Measurements from ENCODE around the gene ACTN2.
A peak's percentile ranks its signal among the peaks of the same experiment; 100 is the strongest.

Gene ACTN2

GRCh38 chr1:236724506-236724905 lies 38.2 kb downstream of the ACTN2 start:
- H2BK120ac ChIP-seq (ENCODE audit: low read depth, low read length), result no peak overlapping the region
- peaks cover 0 to 2% of the 10 kb centered on the region in 2 donors for H3K9me3 ChIP-seq (replicated peaks in 1 of 2; ENCODE audit: control insufficient read depth in 2 of 2, insufficient read depth in 1 of 2, low read depth in 1 of 2, low read length in 2 of 2)
- DNase-seq (ENCODE audit: low spot score), result no peak
- no peak overlapping the region for H3K4me2 ChIP-seq (ENCODE audit: insufficient read depth, low read length, poor library complexity, severe bottlenecking)
- no peak overlapping the region for H3K9ac ChIP-seq (ENCODE audit: low read depth, low read length, poor library complexity)
- no peak overlapping the region for H4K91ac ChIP-seq (ENCODE audit: low read depth, low read length, poor library complexity)
- no peak overlapping the region for H2AFZ ChIP-seq (ENCODE audit: low read length)
- no peak overlapping the region for H3K18ac ChIP-seq (ENCODE audit: low read length)
- no peak overlapping the region for H3K27ac ChIP-seq (replicated peaks; ENCODE audit: low read length)
- no peaks in the 10 kb centered on the region for H3K36me3 ChIP-seq (replicated peaks in 1 of 2; ENCODE audit: control insufficient read depth in 2 of 2, insufficient read depth in 2 of 2, low read length in 2 of 2)
- H2AK5ac ChIP-seq (ENCODE audit: low read depth, low read length), result no peak overlapping the region
- no peak overlapping the region for H3K14ac ChIP-seq (ENCODE audit: low read length)
- H3K4me3 ChIP-seq (ENCODE audit: low read length in 2 of 2), result no peak overlapping the region
- no peaks in the 10 kb centered on the region for H3K27me3 ChIP-seq (ENCODE audit: control insufficient read depth in 3 of 3, insufficient read depth in 3 of 3, low read depth in 1 of 3, low read length in 3 of 3)
- H2BK12ac ChIP-seq (ENCODE audit: low read length), result no peak overlapping the region
- H3K23ac ChIP-seq (ENCODE audit: low read depth, low read length, poor library complexity), result no peak overlapping the region
- no peak overlapping the region for H2BK15ac ChIP-seq (ENCODE audit: low read length)
- WGBS, 2 donors (ENCODE audit: extremely low coverage in 2 of 2, insufficient read length in 2 of 2, insufficient replicate concordance in 1 of 2), result no CpG with 5 or more reads among the region's 10 CpGs
- H3K4me1 ChIP-seq (ENCODE audit: control insufficient read depth in 2 of 2, insufficient read depth in 1 of 2, low read depth in 1 of 2, low read length in 2 of 2), result no peaks in the 10 kb centered on the region
- H3K4ac ChIP-seq (ENCODE audit: low read length), result no peak overlapping the region
- no peaks in the 10 kb centered on the region for H3K79me1 ChIP-seq (ENCODE audit: low read depth, low read length)
- no peak overlapping the region for H2BK5ac ChIP-seq (ENCODE audit: low read length)
- H4K8ac ChIP-seq (ENCODE audit: low read depth, low read length), result no peak overlapping the region

DNA sequence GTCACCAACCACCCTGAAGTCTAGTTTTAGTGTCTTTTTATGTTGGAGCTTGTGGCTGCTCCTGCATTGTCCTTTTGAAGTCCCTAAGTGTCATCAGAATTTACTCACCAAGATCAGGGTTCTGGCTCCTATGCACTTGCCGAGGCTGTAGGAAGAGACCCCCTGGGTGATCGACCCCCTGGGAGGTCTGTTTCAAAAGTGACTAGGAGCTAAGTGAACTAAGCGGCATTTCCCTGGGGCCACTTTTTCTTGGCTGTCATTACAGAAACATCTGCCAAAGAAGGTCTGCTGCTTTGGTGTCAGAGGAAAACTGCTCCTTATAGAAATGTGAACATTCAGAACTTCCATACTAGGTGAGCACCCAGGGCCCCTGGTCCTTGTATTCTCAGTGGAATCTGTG lies 39.4 kb downstream of the ACTN2 start:
- H3K23ac ChIP-seq (ENCODE audit: low read depth, low read length, poor library complexity), result no peak overlapping the region
- H3K4me3 ChIP-seq (ENCODE audit: low read length in 2 of 2), result no peak overlapping the region
- no peaks in the 10 kb centered on the region for H3K4me1 ChIP-seq (ENCODE audit: control insufficient read depth in 2 of 2, insufficient read depth in 1 of 2, low read depth in 1 of 2, low read length in 2 of 2)
- H3K18ac ChIP-seq (ENCODE audit: low read length), result no peak overlapping the region
- no peak overlapping the region for H2BK15ac ChIP-seq (ENCODE audit: low read length)
- H3K27ac ChIP-seq (replicated peaks; ENCODE audit: low read length), result no peak overlapping the region
- WGBS, 2 donors (ENCODE audit: extremely low coverage in 2 of 2, insufficient read length in 2 of 2, insufficient replicate concordance in 1 of 2), result no CpG with 5 or more reads among the region's 3 CpGs
- no peak overlapping the region for H2BK5ac ChIP-seq (ENCODE audit: low read length)
- DNase-seq (ENCODE audit: low spot score), result no peak
- no peak overlapping the region for H4K8ac ChIP-seq (ENCODE audit: low read depth, low read length)
- no peak overlapping the region for H3K4ac ChIP-seq (ENCODE audit: low read length)
- no peak overlapping the region for H4K91ac ChIP-seq (ENCODE audit: low read depth, low read length, poor library complexity)
- H3K27me3 ChIP-seq (ENCODE audit: control insufficient read depth in 3 of 3, insufficient read depth in 3 of 3, low read depth in 1 of 3, low read length in 3 of 3), result no peaks in the 10 kb centered on the region
- no peak overlapping the region for H2AFZ ChIP-seq (ENCODE audit: low read length)
- H3K14ac ChIP-seq (ENCODE audit: low read length), result no peak overlapping the region
- no peaks in the 10 kb centered on the region for H3K79me1 ChIP-seq (ENCODE audit: low read depth, low read length)
- no peak overlapping the region for H2BK12ac ChIP-seq (ENCODE audit: low read length)
- no peak overlapping the region for H2AK5ac ChIP-seq (ENCODE audit: low read depth, low read length)
- no peaks in the 10 kb centered on the region for H3K36me3 ChIP-seq (replicated peaks in 1 of 2; ENCODE audit: control insufficient read depth in 2 of 2, insufficient read depth in 2 of 2, low read length in 2 of 2)
- peaks cover 0 to 2% of the 10 kb centered on the region in 2 donors for H3K9me3 ChIP-seq (replicated peaks in 1 of 2; ENCODE audit: control insufficient read depth in 2 of 2, insufficient read depth in 1 of 2, low read depth in 1 of 2, low read length in 2 of 2)
- H2BK120ac ChIP-seq (ENCODE audit: low read depth, low read length), result no peak overlapping the region
- no peak overlapping the region for H3K4me2 ChIP-seq (ENCODE audit: insufficient read depth, low read length, poor library complexity, severe bottlenecking)
- no peak overlapping the region for H3K9ac ChIP-seq (ENCODE audit: low read depth, low read length, poor library complexity)

- no peak overlapping the region for H3K9ac ChIP-seq (ENCODE audit: low read depth, low read length, poor library complexity)
- DNase-seq (ENCODE audit: low spot score), result no peak
- H4K8ac ChIP-seq (ENCODE audit: low read depth, low read length), result peak overlapping the region; percentile 7
- H2AFZ ChIP-seq (ENCODE audit: low read length), result no peak overlapping the region
- H3K18ac ChIP-seq (ENCODE audit: low read length), result no peak overlapping the region
- no peak overlapping the region for H2BK5ac ChIP-seq (ENCODE audit: low read length)
- no peak overlapping the region for H4K91ac ChIP-seq (ENCODE audit: low read depth, low read length, poor library complexity)
- H3K14ac ChIP-seq (ENCODE audit: low read length), result peak overlapping the region; percentile 39
- H3K27ac ChIP-seq (replicated peaks; ENCODE audit: low read length), result no peak overlapping the region
- no CpG with 5 or more reads among the region's 11 CpGs for WGBS, 2 donors (ENCODE audit: extremely low coverage in 2 of 2, insufficient read length in 2 of 2, insufficient replicate concordance in 1 of 2)
- H3K79me1 ChIP-seq (ENCODE audit: low read depth, low read length), result no peaks in the 10 kb centered on the region
- H2AK5ac ChIP-seq (ENCODE audit: low read depth, low read length), result no peak overlapping the region
- no peaks in the 10 kb centered on the region for H3K27me3 ChIP-seq (ENCODE audit: control insufficient read depth in 3 of 3, insufficient read depth in 3 of 3, low read depth in 1 of 3, low read length in 3 of 3)
- H3K23ac ChIP-seq (ENCODE audit: low read depth, low read length, poor library complexity), result peak overlapping the region; percentile 3
- no peaks in the 10 kb centered on the region for H3K36me3 ChIP-seq (replicated peaks in 1 of 2; ENCODE audit: control insufficient read depth in 2 of 2, insufficient read depth in 2 of 2, low read length in 2 of 2)
- H2BK12ac ChIP-seq (ENCODE audit: low read length), result no peak overlapping the region
- peaks cover 0 to 2% of the 10 kb centered on the region in 2 donors for H3K9me3 ChIP-seq (replicated peaks in 1 of 2; ENCODE audit: control insufficient read depth in 2 of 2, insufficient read depth in 1 of 2, low read depth in 1 of 2, low read length in 2 of 2)
- no peak overlapping the region for H3K4ac ChIP-seq (ENCODE audit: low read length)
- H2BK120ac ChIP-seq (ENCODE audit: low read depth, low read length), result no peak overlapping the region
- no peak overlapping the region for H3K4me2 ChIP-seq (ENCODE audit: insufficient read depth, low read length, poor library complexity, severe bottlenecking)
- no peaks in the 10 kb centered on the region for H3K4me1 ChIP-seq (ENCODE audit: control insufficient read depth in 2 of 2, insufficient read depth in 1 of 2, low read depth in 1 of 2, low read length in 2 of 2)
- H2BK15ac ChIP-seq (ENCODE audit: low read length), result no peak overlapping the region
- H3K4me3 ChIP-seq (ENCODE audit: low read length in 2 of 2), result no peak overlapping the region
These were observed 41.2 kb downstream of the ACTN2 start for GRCh38 chr1:236727521-236727920.

- no CpG with 5 or more reads among the region's 4 CpGs for WGBS, 2 donors (ENCODE audit: extremely low coverage in 2 of 2, insufficient read length in 2 of 2, insufficient replicate concordance in 1 of 2)
- no peak overlapping the region for H3K4me3 ChIP-seq (ENCODE audit: low read length in 2 of 2)
- no peak overlapping the region for H2AK5ac ChIP-seq (ENCODE audit: low read depth, low read length)
- no peaks in the 10 kb centered on the region for H3K4me1 ChIP-seq (ENCODE audit: control insufficient read depth in 2 of 2, insufficient read depth in 1 of 2, low read depth in 1 of 2, low read length in 2 of 2)
- no peak overlapping the region for H3K4ac ChIP-seq (ENCODE audit: low read length)
- no peak overlapping the region for H2BK5ac ChIP-seq (ENCODE audit: low read length)
- H2BK12ac ChIP-seq (ENCODE audit: low read length), result no peak overlapping the region
- H3K18ac ChIP-seq (ENCODE audit: low read length), result no peak overlapping the region
- H3K23ac ChIP-seq (ENCODE audit: low read depth, low read length, poor library complexity), result no peak overlapping the region
- H3K9me3 ChIP-seq (replicated peaks in 1 of 2; ENCODE audit: control insufficient read depth in 2 of 2, insufficient read depth in 1 of 2, low read depth in 1 of 2, low read length in 2 of 2), result peaks cover 0 to 2% of the 10 kb centered on the region in 2 donors
- no peak overlapping the region for H3K14ac ChIP-seq (ENCODE audit: low read length)
- H2BK15ac ChIP-seq (ENCODE audit: low read length), result no peak overlapping the region
- H2AFZ ChIP-seq (ENCODE audit: low read length), result no peak overlapping the region
- no peak overlapping the region for H3K9ac ChIP-seq (ENCODE audit: low read depth, low read length, poor library complexity)
- H4K91ac ChIP-seq (ENCODE audit: low read depth, low read length, poor library complexity), result no peak overlapping the region
- H2BK120ac ChIP-seq (ENCODE audit: low read depth, low read length), result no peak overlapping the region
- no peak overlapping the region for H3K27ac ChIP-seq (replicated peaks; ENCODE audit: low read length)
- H3K36me3 ChIP-seq (replicated peaks in 1 of 2; ENCODE audit: control insufficient read depth in 2 of 2, insufficient read depth in 2 of 2, low read length in 2 of 2), result no peaks in the 10 kb centered on the region
- H3K79me1 ChIP-seq (ENCODE audit: low read depth, low read length), result no peaks in the 10 kb centered on the region
- no peak overlapping the region for H3K4me2 ChIP-seq (ENCODE audit: insufficient read depth, low read length, poor library complexity, severe bottlenecking)
- H4K8ac ChIP-seq (ENCODE audit: low read depth, low read length), result no peak overlapping the region
- no peaks in the 10 kb centered on the region for H3K27me3 ChIP-seq (ENCODE audit: control insufficient read depth in 3 of 3, insufficient read depth in 3 of 3, low read depth in 1 of 3, low read length in 3 of 3)
- no peak for DNase-seq (ENCODE audit: low spot score)
These were observed 42.5 kb downstream of the ACTN2 start for GRCh38 chr1:236728752-236729151.
